Measurements from ENCODE around the gene DSE.

DNA sequence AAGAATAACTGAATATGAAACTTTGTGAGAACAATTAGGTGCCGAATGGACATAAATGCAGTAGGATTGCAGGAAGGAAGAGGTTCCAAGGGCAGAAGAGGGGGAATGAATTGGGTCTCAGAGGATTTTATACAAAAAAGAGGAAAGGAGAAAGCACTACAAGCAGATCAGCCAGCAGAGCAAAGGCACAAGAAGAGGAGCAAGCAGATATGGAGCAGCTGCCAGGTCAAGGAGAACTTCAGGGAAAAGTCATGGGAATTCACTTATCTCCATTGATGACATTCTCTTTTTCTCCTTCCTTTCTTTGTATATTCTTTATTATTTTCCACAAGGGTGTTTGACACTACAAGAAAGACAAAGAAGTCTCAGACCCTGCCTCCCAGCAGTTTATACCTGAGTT is 9.6 kb downstream of the DSE start:
- TF ChIP-seq TAF1 (IDR thresholded peaks at IDR 0.05; ENCODE audit: low read depth, low read length) (no peak), POLR2AphosphoS5 (IDR thresholded peaks at IDR 0.05; ENCODE audit: low read depth, low read length) (no peak), PAX5 (IDR thresholded peaks at IDR 0.05; ENCODE audit: insufficient read depth, low read length, severe bottlenecking) (no peak)
